Brain microvascular endothelial cell (primary cell): ENCODE data around the gene WDR70.
"Not testable (repeated sequence)": the region's sequence is repeated elsewhere in the genome, so short reads cannot be mapped to it uniquely, and the experiment has no call there.

Experiments
- DNase-seq: peaks from one replicate; pipeline ENCODE4 v3.0.0-alpha.2; 2020
- H3K27ac ChIP-seq: fragments of 250-450 bp; sonication (Bioruptor Pico); 2 replicates; pipeline ENCODE4 v1.5.1; 2020; ENCODE audit warnings: mild to moderate bottlenecking, moderate library complexity
- H3K27me3 ChIP-seq: fragments of 250-450 bp; sonication (Bioruptor Pico); replicated peaks from 2 replicates; pipeline ENCODE4 v1.5.1; 2020; ENCODE audit warnings: mild to moderate bottlenecking
- H3K36me3 ChIP-seq: fragments of 250-450 bp; sonication (Bioruptor Pico); replicated peaks from 2 replicates; pipeline ENCODE4 v1.5.1; 2020; ENCODE audit warnings: mild to moderate bottlenecking
- H3K4me3 ChIP-seq: 2 replicates; pipeline ENCODE4 v1.5.1; 2011; ENCODE audit warnings: low read depth, mild to moderate bottlenecking, control low read depth, low read length, moderate library complexity
- in situ Hi-C: cut with HindIII; loops from 2 replicates; pipeline ENCODE4 v1.10.0; 2017; ENCODE audit warnings: low sequenced_read_pairs, low pct_ligation_motif_present
- TF ChIP-seq, protein P1 (sequence below): IDR thresholded peaks from 2 replicates; pipeline ENCODE4 v1.5.1; 2011; ENCODE audit warnings: low read depth, mild to moderate bottlenecking, moderate library complexity, low read length, control low read depth, inconsistent platforms; ENCODE audit errors: missing control alignments

Gene WDR70

DNA sequence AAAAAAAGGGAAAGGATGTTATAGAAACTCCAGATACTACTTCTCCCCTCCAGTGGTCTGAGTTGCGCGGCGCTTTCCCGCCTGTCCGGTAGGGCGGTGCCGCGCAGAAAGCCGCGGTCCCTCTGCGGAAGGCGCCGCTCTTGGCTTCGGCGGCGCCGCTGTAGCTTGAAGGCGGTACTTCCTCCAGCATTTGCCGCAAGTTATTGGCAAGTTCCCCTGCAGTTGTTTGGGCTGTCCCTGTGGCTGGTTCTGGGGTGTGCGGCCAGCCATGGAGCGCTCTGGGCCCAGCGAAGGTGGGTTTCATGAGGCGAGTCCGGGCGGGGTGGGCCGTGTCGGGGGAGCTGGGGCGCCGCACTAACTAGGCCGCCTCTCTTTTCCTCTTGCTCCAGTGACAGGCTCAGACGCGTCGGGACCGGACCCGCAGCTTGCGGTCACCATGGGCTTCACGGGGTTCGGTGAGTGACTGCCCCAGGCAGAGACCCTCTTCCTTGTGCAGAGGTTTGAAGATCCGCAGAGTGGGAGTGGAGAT, at the start of gene WDR70:
Gene WDR70 (plus strand): TSS at position 219 of the 529 bp plus-strand sequence. CDS start 50 bp downstream, at position 269.
- in situ Hi-C loops, H3K27me3 ChIP-seq: not testable (repeated sequence)
- TF ChIP-seq, protein P1, sequence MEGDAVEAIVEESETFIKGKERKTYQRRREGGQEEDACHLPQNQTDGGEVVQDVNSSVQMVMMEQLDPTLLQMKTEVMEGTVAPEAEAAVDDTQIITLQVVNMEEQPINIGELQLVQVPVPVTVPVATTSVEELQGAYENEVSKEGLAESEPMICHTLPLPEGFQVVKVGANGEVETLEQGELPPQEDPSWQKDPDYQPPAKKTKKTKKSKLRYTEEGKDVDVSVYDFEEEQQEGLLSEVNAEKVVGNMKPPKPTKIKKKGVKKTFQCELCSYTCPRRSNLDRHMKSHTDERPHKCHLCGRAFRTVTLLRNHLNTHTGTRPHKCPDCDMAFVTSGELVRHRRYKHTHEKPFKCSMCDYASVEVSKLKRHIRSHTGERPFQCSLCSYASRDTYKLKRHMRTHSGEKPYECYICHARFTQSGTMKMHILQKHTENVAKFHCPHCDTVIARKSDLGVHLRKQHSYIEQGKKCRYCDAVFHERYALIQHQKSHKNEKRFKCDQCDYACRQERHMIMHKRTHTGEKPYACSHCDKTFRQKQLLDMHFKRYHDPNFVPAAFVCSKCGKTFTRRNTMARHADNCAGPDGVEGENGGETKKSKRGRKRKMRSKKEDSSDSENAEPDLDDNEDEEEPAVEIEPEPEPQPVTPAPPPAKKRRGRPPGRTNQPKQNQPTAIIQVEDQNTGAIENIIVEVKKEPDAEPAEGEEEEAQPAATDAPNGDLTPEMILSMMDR, result peak; percentile 74
- Histone ChIP-seq H3K36me3 (peaks cover 10% of the 10 kb centered on the region), H3K4me3 (peak within 1 kb of the TSS; percentile 82), H3K27ac (peak within 1 kb of the TSS; percentile 27)
- DNase-seq, result peak; percentile 80

DNA sequence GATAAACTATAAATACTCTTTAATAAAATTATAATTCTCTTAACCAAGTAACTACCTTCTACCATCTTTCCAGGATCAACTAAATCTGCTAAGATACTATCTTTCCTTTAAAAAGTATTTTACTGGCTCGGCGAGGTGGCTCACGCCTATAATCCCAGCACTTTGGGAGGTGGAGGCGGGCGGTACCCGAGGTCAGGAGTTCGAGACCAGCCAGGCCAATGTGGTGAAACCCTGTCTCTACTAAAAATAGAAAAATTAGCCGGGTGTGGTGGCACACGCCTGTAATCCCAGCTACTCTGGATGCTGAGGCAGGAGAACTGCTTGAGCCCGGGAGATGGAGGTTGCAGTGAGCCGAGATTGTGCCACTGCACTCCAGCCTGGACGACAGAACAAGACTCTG, 44.4 kb upstream of the WDR70 start:
- H3K27me3 ChIP-seq, DNase-seq, in situ Hi-C loops, H3K27ac ChIP-seq, H3K4me3 ChIP-seq: not testable (repeated sequence)
- H3K36me3 ChIP-seq, result peaks cover 28% of the 10 kb centered on the region

DNA sequence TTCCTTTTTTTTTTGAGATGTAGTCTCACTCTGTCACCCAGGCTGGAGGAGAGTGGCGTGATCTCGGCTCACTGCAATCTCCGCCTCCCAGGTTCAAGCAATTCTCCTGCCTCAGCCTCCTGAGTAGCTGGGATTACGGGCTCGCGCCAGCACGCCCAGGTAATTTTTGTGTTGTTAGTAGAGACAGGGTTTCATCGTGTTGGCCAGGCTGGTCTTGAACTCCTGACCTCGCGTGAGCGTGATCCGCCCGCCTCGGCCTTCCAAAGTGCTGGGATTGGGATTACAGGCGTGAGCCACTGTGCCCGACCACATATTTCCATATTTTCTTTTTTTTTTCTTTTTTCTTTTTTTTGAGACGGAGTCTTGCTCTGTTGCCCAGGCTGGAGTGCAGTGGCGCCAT, 36.4 kb upstream of the WDR70 start:
- H3K4me3 ChIP-seq, H3K27ac ChIP-seq, DNase-seq, H3K27me3 ChIP-seq, in situ Hi-C loops: not testable (repeated sequence)
- H3K36me3 ChIP-seq, result peaks cover 29% of the 10 kb centered on the region

DNA sequence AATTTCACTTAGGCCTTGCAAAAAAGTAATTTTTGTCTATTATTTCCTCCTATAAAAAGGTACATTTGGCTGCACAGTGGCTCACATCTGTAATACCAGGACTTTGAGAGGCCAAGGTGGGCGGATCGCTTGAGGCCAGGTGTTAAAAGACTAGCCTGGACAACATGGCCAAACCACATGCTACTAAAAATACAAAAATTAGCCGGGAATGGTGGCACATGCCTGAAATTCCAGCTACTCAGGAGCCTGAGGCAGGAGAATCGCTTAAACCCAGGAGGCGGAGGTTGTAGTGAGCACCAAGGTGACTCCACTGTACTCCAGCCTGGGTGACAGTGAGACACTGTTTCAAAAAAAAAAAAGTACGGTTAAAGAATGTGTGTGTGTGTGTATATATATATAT, 24.0 kb upstream of the WDR70 start:
- TF ChIP-seq, protein P1, result no peak
- Histone ChIP-seq H3K27me3 (no peaks in the 10 kb centered on the region), H3K4me3 (no peak overlapping the region), H3K27ac (no peak overlapping the region), H3K36me3 (peaks cover 25% of the 10 kb centered on the region)
- in situ Hi-C loops, result no loop called here
- no peak for DNase-seq

DNA sequence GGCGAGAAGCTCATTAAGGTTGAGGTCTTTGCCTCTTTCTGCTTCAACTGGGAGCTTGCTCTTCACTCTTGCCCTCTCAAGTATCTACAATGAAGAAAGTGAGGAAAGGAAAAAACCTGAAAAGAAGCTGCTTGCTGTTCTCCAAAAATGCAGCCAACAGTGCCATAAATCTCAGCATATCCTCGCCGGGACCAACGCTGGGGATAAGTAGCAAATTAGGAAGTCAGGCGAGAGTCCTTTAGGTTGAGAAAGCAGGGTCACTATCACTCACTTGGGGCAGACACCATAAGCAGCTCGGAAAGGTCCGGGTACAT, 8.6 kb upstream of the WDR70 start:
- Histone ChIP-seq H3K36me3 (no peaks in the 10 kb centered on the region), H3K27ac (peak overlapping the region; percentile 41), H3K27me3 (no peaks in the 10 kb centered on the region), H3K4me3 (peak overlapping the region; percentile 99)
- DNase-seq, result no peak
- in situ Hi-C loops, result no loop called here
- TF ChIP-seq, protein P1, result no peak

DNA sequence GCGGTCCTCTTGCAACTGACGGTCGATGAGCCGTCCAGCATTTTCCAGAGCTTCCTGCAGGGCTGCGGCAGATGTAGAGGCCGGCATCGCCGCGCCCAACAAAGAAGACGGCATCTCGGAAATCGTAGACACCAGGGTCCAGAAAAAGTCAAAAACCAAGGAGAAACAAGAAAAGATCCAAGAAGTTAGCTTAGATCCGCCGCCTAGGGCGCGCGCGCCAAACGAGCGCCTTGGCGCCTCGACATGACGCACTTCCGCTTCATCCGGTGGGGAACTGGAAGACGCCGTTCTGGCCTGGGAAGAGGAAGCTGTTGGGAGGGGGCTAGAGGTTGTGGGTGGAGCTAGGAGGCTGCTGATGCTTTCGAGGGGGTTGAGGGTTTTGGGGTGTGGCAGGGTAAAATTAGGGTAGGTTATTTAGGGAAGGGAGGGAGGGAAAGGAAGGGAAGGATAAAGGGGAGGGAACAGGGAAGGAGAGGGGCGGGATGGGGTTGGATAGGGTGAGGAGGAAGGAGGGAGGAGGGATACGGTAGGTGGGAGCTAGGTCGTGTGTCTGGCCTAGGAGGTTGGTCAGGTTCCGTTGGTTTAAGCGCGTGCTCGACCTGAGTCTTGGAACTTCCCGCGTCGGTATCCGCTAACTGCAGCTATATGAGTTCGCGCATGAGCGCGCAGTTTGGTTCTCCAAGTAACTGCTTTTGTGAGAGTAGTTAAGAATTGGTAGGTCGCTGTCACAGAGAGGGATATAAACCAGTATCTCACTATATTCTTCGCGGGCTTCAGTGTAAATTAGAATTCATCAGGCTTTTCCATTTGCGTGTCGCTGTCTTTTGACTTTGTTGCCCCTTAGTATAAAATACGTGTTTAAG, 8.0 kb upstream of the WDR70 start, which contains the start of gene NUP155:
Gene NUP155 (minus strand): TSS at position 243 of the 863 bp plus-strand sequence. CDS start 129 bp downstream, at position 114.
- peak; percentile 90 for DNase-seq
- Histone ChIP-seq H3K36me3 (no peaks in the 10 kb centered on the region), H3K4me3 (peak within 1 kb of the TSS; percentile 99), H3K27me3 (no peaks in the 10 kb centered on the region), H3K27ac (peak within 1 kb of the TSS; percentile 41)
- in situ Hi-C loops, result no loop called here
- TF ChIP-seq, protein P1, result no peak
